Bronchial epithelial cell (primary cell): ENCODE data around the gene IFIT2. TPM values are rescaled to one million over a fixed set of nuclear protein-coding genes. Genes with fewer than 3 reads are reported as not detected.

Experiments
- DNase-seq: peaks from one replicate; pipeline ENCODE4 v3.0.0-alpha.2; 2010; ENCODE audit warnings: low read depth
- FAIRE-seq: peaks from 2 replicates; lab custom pipeline; 2011; peaks lifted over from hg19 to GRCh38; lab: Jason Lieb, UNC
- H3K27me3 ChIP-seq: 2 replicates; pipeline ENCODE4 v1.5.1; 2011; ENCODE audit warnings: low read length; ENCODE audit not compliant: control insufficient read depth, insufficient read depth
- H3K36me3 ChIP-seq: 2 replicates; pipeline ENCODE4 v1.5.1; 2011; ENCODE audit warnings: low read length; ENCODE audit not compliant: control insufficient read depth, insufficient read depth
- H3K4me3 ChIP-seq: 2 replicates; pipeline ENCODE4 v1.5.1; 2011; ENCODE audit warnings: mild to moderate bottlenecking, low read depth, low read length, control low read depth
- CTCF ChIP-seq: IDR thresholded peaks from 2 replicates; pipeline ENCODE4 v1.5.1; 2011; ENCODE audit warnings: mild to moderate bottlenecking, moderate library complexity, low read length, control low read depth, inconsistent platforms; ENCODE audit not compliant: insufficient read depth, severe bottlenecking
- total RNA-seq: library from RNA; depleted of rRNA; stranded (reverse); fragments of >200 nt; gene quantifications from 2 replicates; pipeline ENCODE4 v1.2.1, GENCODE V29; 2014

IFIT2 gene
- total RNA-seq, 1 donor from 2014 or later = 0.26 TPM

- FAIRE-seq (no peak), DNase-seq (no peak)
- H3K27me3 ChIP-seq = no peaks in the 10 kb centered on the region
- no peak for TF ChIP-seq CTCF
- no peak overlapping the region for H3K4me3 ChIP-seq
- H3K36me3 ChIP-seq = no peaks in the 10 kb centered on the region
Measured at GRCh38 chr10:89336241-89336640, 34.4 kb downstream of the IFIT2 start.

DNA sequence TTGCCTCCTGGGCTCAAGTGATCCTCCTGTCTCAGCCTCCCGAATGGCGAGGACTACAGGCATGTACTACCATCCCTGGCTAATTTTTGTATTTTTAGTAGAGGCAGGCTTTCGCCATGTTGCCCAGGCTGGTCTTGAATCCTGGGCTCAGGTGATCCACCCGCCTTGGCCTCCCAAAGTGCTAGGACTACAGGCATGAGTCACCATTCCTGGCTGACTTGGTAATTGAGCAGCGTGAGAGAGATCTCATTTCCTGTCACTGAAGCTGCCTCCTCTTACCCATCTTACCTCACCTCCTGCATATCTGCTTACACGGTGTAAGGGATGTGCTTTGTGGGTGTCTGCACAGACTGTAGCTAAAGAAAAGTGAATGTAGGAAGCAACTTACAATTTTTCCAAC, 35.6 kb downstream of the IFIT2 start:
- FAIRE-seq (no peak), DNase-seq (peak; percentile 96)
- Histone ChIP-seq H3K4me3 (no peak overlapping the region), H3K36me3 (no peaks in the 10 kb centered on the region), H3K27me3 (no peaks in the 10 kb centered on the region)
- TF ChIP-seq CTCF = no peak

DNA sequence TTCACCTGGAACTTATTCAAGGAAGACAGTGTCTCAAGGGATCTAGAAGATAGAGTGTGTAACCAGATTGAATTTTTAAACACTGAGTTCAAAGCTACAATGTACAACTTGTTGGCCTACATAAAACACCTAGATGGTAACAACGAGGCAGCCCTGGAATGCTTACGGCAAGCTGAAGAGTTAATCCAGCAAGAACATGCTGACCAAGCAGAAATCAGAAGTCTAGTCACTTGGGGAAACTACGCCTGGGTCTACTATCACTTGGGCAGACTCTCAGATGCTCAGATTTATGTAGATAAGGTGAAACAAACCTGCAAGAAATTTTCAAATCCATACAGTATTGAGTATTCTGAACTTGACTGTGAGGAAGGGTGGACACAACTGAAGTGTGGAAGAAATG, 36.9 kb downstream of the IFIT2 start:
- Histone ChIP-seq H3K27me3 (no peaks in the 10 kb centered on the region), H3K4me3 (no peak overlapping the region), H3K36me3 (no peaks in the 10 kb centered on the region)
- FAIRE-seq = no peak
- no peak for DNase-seq
- no peak for TF ChIP-seq CTCF

- Histone ChIP-seq H3K36me3 (no peaks in the 10 kb centered on the region), H3K27me3 (no peaks in the 10 kb centered on the region), H3K4me3 (no peak overlapping the region)
- DNase-seq (no peak), FAIRE-seq (no peak)
- no peak for TF ChIP-seq CTCF
Measured at GRCh38 chr10:89339875-89340274, 38.0 kb downstream of the IFIT2 start.

DNA sequence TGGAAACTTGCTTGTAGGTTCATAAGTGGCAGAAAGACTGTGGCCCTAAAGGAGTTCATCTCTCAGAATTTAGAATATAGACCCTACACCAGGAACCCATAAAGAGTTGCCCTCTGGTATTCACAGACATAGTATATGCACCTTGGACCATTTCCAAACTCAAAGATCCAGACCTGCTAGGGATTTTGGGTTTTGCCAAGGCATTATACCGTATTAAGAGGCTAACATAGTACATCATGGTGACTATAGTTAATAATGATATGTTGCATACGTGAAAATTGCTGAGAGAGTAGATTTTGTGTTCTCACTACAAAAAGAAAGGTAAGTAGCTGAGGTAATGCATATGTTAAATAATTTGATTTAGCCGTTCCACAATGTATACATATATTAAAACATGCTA, 39.8 kb downstream of the IFIT2 start:
- no peaks in the 10 kb centered on the region for H3K27me3 ChIP-seq
- no peaks in the 10 kb centered on the region for H3K36me3 ChIP-seq
- DNase-seq (no peak), FAIRE-seq (no peak)
- TF ChIP-seq CTCF = no peak
- no peak overlapping the region for H3K4me3 ChIP-seq

DNA sequence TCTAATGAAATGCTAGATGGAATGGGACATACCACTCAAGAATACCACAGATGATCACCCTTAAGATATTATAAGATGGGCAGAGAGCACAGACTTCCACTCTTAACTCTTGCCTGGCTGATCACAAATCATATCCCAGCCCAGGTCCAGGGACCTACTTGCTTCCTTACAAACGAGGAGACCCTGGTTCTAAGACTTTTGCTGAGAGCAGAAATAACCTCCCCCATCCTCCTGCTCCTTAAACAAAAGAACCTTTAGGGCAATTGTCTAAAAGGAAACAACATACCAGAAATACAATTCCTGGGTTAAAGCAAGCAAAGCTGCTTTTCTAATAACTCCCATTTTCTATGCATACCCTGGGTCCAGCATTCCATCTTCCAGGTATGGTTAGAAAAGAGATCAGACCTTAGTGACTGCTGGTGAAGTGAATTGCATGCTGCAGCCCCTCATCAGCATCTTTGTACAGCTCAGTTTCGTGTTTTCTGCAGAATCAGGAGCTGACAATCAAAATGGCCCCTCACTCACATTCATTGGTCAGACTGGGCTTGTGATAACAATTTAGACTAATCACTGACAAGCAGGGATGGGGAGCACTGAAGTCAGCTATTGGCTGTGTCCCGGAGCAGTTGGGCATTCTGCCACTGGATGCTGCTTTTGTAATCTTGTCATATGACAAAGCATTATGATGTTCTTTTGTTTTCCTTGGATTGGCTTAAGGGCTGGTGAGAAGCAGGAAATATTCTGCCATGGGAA, 40.5 kb downstream of the IFIT2 start:
- FAIRE-seq (no peak), DNase-seq (peak; percentile 58)
- Histone ChIP-seq H3K27me3 (no peaks in the 10 kb centered on the region), H3K36me3 (no peaks in the 10 kb centered on the region), H3K4me3 (no peak overlapping the region)
- no peak for TF ChIP-seq CTCF
